Inferior parietal cortex (tissue), 1 donor: ENCODE results near the gene SLC26A11.

Source experiments
- DNase-seq: peaks from one replicate; pipeline ENCODE4 v3.0.0-alpha.2; 2016; ENCODE audit errors: extremely low spot score

SLC26A11 gene

DNA sequence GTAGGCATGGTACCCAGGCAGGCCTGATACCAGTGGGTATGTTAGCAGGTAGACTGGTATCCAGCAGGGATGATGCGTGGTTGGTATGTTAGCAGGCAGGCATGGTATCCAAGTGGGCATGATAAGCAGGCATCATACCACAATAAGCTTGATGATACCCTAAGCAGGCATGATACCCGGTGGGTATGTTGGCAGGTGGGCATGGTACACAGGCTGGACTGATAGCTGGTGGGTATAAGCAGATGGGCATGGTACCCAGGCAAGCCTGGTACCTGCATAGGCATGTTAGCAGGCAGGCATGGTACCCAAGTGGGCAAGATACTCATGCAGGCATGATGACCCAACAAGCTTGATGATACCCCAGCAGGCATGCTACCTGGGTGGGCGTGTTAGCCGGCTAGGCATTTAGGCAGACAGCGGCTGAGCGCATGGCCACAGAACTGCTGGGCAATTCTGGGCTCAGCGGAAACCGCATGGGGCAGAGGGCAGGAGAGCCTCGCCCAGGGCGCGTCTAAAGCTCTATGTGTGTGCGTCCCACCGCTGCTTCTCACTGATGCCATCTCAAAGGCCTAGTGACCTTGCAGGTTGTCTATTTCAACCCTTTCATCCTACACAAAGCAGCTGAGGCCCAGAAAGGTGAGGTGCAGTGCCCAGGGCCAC, 2.4 kb upstream of the SLC26A11 start:
- no peak for DNase-seq

DNA sequence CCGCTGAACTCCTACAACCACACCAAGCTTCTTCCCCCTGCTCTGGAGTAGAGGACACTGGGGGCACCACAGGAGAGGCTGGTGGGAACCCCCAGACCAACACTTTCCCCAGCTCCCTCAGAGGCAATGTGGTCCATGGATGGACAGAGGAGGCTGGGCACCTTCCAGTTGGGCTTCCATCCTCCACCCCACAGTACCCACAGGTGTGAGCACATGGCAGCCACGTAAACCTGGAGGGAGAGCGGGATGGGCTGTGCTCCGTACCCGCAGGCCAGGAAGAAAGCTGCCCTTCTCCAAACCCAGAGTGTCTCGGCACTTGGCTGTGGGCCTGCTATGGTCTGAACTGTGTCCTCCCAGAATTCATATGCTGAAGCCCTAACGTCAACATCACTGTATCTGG, 1.8 kb upstream of the SLC26A11 start:
- DNase-seq: no peak

DNA sequence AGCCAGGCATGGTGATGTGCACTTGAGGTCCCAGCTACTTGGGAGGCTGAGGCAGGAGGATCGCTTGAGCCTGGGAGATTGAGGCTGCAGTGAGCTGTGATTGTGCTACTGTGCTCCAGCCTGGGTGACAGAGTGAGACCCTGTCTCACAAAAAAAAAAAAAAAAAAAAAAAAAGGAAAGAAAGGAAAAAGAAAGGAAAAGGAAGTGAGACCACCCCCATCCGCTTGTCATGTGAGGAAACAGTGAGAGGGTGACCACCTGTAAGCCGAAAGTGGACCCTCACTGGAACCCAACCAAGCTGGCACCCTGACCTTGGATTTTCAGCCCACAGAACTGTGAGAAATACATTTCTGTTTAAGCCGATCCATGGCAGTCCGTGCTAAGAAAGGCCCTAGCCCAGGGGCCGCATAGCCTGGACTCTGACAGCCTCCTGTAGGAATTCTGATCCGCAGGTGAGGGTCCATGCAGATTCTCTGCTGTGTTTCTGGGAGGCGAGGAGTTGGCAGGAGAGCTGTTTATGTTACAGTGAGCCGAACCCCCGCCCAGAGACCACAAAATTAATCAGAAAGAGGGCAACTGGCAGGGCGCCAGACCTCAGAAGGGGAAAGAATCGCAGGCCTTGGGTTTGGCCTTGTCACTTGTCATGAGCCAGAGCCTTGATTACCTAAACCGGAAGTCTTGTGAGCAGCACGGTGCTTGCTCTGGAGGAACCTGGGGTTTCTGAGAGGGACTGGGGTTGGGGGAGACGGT, 1.0 kb upstream of the SLC26A11 start:
- peak; percentile 36 for DNase-seq

DNA sequence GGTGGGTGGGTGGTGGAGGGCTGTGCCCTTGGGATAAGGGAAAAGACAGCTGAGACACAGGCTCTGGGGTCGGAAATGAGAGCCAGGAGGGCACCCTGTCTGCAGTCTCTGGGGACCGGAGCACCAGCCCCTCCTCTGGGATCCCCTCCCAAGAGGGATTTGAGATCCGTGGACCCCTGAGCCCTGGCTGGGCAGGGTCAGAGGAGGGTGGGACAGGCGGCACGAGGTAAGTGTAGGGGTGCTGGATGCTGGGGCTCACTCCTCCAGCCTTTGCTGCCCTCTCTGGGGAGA, 519 bp upstream of the SLC26A11 start:
- DNase-seq: no peak

DNA sequence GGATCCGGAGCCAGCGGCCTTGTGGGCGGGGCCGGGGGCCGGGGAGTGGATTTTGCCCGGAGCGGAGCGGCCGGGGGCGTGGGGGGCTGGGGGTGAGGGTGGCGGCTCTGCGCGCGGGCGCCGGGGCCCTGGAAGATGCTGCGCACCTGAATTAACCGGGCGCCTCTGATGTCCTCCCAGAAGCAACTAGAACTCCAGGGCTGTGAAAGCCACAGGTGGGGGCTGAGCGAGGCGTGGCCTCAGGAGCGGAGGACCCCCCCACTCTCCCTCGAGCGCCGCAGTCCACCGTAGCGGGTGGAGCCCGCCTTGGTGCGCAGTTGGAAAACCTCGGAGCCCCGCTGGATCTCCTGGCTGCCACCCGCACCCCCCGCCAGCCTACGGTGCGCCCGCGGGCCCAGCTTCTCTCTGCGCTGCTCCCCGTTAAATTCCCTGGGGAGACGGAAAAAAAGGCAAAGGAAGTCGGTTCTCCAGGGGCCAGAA, 549 bp downstream of the SLC26A11 start:
- peak; percentile 15 for DNase-seq

DNA sequence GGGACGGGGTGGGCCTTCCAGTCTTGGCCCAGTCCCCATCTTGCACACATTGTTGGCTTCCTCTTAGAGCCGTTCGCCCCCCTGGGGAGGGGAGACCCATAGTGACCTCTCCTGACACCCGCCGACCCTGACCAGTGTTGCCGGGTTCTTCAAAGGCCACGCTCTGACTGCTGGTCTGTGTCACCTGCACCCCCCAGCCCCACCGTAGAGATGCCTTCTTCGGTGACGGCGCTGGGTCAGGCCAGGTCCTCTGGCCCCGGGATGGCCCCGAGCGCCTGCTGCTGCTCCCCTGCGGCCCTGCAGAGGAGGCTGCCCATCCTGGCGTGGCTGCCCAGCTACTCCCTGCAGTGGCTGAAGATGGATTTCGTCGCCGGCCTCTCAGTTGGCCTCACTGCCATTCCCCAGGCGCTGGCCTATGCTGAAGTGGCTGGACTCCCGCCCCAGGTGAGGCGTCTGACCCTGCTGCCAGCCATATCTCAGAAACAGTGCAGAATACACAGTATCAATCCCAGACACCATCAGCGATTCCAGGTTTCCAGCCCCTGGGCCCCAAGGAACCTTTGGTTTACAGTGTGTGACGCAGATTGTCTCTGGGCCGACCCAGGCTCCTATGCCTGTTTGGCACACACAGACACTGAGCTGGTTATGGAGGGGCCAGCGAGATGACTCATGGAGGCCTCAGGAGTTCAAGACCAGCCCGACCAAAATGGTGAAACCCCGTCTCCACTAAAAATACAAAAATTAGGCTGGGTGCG, 1.3 kb downstream of the SLC26A11 start:
- no peak for DNase-seq

DNA sequence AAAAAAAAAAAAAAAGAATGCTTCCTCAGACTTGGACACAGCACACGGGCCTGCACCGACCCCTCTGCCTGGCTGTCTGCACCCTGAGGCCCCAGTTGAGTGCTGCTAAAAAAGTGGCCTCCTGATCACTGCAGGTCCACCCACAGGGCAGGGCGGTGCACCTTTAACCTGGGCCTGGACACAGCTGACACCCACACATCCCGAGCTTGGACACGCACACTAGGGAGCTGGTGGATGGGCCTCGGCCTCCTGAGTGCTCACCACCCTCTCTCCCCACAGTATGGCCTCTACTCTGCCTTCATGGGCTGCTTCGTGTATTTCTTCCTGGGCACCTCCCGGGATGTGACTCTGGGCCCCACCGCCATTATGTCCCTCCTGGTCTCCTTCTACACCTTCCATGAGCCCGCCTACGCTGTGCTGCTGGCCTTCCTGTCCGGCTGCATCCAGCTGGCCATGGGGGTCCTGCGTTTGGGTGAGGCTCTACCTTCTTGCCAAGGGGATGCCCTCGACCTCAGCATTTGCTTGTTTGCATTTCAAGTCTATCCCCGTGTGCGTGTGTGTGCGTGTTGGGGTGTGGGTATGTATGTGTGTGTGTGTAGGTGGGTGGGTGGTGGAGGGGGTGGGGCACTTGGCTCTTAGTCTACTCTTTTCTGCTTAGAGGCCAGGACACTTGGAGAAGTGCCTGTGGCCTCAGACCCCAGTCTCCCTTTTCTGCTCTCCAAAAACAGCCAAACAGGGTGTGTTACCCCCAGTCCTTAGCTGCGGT, 2.3 kb downstream of the SLC26A11 start:
- DNase-seq: no peak

DNA sequence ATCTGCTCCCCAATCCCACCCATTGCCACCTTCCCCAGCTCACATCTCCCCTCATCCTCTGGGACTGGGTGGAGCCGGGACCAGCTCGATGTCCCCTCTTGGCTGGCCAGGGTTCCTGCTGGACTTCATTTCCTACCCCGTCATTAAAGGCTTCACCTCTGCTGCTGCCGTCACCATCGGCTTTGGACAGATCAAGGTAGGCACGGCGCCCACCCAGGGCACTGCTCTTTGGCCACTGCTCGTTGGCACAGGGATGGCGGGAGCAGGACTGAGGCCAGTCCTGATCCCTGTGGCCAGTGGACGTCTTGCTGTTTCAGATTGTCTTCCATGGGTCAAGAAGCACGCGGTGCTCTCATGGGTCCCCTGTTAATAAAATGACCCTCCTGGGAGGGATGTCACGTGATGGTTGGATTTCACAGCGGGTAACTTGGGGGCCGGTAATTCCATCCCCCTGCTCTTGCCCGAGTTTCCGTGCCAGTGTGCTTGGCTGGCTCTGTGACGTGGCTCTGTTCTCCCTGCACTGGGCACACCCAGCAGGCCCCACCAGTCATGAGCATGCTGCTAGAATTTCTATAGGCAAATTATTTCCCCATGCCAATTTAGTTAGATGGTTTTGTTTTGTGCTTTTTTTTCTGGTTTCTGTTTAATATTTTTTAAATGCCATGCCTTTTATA, 3.1 kb downstream of the SLC26A11 start:
- no peak for DNase-seq

DNA sequence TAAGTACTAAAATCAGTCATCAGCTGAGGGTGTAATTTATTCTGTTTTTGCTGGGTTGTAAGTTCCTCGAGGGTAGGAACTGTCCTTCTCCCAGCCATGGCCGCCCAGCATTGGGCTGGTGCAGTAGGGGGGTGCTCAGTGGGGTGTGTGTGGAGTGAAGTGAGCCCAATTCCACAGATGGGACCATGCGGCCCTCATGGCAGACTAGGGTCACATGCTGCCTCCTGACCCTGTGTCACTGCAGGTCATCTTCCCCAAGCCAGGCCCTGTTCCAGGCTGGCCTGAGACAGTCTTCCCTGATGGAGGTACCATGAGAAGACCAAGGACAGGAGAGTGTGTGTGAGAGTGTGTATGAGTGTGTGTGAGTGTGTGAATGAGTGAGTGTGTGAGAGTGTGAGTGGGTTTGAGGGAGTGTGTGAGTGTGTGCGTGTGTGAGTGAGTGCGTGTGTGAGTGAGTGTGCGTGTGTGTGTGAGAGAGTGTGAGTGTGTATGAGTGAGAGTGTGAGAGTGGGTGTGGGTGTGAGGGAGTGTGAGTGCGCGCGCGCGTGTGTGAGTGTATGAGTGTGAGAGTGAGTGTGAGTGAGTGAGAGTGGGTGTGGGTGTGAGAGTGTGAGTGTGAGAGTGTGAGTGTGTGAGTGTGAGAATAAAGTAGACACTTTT, 3.7 kb downstream of the SLC26A11 start:
- no peak for DNase-seq

DNA sequence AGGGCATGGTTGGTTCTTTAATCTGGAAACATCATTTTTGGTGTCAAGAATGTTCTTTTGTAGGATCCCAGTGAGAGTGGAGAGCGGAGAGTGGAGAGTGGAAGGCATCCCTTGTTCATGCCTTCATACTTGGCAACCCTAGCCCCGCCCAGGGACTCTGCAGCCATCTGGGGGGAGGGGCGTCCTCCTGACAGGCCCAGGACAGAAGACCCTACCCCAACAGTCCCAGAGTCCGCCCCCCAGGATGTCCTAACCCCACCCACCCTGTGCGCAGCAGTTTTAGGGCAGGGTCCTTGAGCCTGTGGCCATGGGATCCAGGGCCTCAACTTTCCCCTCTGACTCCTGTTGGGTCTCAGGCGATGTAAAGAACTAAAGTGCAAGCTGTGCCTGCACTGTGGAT, 4.5 kb downstream of the SLC26A11 start:
- no peak for DNase-seq

DNA sequence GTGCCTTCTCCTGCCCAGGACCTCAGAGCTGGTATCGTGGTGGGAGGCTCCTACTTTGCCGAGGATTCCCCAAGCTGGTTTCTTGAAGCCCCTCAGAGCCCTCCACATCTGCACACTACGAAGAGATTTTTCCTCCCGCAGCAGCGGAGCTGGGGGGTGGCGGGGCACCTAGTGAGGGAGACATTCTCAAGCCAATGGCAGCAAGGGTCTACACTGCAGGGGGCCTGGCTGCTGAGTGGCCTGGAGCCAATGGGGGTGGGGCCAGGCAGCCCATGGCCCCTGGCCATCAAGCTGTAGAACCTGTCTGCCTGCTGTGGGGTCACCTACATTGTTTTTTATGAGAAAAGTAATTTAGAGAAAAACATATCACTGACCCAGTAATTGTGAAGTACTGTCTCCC, 5.0 kb downstream of the SLC26A11 start:
- no peak for DNase-seq

DNA sequence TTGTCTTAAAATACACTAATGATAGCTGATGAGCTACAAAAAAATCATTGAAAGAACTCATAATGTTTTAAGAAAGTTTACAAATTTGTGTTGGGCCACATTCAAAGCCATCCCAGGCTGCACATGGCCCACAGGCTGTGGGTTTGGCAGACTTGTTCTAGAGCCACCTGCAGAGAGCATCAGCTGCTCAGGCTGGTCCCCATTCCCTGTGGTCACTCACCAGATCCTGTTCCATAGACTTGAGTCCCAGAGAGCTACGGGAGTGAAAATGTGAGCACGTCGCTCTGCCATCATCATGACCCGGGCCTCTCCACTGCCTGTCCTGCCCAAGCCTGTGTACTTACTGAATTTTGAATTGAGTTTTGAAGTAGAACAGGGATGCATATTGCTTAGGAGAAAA, 6.9 kb downstream of the SLC26A11 start:
- no peak for DNase-seq

DNA sequence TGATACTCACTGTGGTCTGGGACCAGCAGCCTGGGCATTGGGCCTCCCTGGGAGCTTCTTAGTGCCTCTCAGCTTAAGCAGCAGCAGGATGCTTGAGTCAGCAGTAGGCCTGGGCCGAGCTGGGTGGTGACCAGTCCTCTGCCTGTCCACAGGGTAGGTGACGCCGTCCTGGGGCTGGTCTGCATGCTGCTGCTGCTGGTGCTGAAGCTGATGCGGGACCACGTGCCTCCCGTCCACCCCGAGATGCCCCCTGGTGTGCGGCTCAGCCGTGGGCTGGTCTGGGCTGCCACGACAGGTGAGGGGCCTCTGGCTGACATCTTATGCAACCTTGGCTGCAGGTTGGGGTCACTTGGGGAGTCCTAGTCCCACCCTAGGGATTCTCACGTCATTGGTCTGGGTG, 7.4 kb downstream of the SLC26A11 start:
- no peak for DNase-seq

DNA sequence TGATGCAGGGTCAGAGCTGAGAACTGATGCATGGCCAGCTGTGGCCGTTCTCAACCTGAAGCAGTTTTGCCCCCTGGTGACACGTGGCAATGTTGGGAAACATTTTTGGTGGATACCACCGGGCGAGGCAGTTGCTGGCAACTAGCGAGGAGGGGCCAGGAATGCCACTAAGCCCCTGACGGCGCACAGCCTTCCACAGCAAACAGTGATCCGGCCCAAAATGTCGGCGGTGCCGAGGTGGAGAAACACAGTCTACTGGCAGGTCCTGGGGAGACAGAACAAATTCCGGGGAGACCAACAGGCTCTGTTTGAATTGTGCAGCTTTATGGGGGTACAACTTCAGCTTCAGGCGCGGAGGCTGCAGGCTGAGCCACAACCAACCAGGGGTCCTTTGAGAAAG, 8.2 kb downstream of the SLC26A11 start:
- DNase-seq: no peak

DNA sequence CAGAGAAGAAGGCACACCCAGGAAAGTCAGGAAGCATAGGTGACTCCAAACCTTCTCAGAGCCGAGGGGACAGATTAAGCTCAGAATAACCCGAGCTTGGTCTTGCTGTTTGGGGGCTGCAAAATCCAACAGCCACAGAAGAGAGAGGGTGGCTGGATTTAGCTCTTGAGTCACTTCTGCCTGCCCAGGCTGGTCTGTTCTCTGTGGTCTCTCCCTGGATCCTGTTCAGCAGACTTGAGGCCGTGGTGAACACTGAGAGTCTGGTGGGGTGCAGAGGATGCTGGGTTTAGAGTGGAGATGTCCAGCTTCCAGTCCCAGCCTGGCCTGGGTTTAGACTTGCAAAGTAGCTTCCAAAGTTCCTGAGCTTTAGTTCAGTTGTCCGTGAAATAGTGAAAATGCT, 8.8 kb downstream of the SLC26A11 start:
- no peak for DNase-seq

DNA sequence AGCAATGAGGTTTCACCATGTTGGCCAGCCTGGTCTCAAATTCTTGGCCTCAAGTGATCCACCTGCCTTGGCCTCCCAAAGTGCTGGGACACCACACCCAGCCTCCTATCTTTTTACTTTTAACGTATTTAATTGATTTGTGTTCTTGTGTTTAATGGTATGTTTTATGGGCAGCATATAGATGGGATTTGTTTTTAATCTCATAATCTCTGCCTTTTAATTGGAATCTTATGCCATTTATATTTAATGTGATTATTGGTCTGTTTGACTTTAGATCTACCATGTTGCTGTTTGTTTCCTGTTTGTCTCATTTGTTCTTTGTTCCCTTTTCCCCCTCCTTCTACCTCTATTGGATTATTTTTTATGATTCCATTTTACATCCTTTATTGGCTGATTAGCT, 12.2 kb downstream of the SLC26A11 start:
- no peak for DNase-seq

DNA sequence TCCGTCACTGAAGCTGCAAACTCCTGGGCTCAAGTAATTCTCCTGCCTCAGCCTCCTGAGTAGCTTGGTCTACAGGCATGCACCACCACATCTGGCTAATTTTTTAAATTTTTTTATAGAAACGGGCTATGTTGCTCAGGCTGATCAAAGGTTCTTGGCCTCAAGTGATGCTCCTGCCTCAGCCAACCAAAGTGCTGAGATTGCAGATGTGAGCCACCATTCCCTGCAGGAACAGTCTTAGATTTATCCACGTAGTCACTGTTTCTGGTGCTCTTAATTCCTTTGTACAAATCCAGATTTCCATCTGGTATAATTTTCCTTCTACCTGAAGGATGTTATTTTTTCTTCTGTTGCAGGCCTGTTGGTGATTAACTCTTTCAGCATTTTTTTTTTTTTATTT, 13.0 kb downstream of the SLC26A11 start:
- no peak for DNase-seq

DNA sequence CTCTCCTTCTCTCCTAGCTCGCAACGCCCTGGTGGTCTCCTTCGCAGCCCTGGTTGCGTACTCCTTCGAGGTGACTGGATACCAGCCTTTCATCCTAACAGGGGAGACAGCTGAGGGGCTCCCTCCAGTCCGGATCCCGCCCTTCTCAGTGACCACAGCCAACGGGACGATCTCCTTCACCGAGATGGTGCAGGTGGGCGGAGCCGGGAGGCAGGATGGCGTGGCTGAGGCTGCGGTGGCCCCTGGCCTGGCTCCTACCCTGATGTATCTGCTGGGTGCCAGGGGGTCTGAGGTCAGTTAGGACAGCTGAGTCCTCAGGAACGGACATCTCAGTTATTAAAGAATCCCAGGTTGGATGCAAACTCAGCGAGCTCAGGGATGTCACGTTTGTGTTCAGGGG, 16.7 kb downstream of the SLC26A11 start:
- no peak for DNase-seq

DNA sequence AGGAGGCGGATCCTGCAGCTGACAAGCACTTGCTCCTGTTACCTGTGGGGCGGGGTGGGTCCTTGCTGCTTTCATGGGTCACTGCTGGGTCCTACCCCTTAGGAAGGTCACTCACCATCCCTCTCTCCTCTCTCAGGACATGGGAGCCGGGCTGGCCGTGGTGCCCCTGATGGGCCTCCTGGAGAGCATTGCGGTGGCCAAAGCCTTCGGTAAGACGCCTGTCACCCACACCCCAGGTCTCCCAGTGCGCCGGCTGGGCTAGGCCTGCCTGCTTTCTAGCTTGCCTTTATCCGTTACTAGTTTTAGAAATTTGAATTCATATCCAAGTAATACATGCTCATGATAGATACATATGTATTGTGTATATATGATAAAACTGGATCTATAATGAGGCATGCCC, 17.2 kb downstream of the SLC26A11 start:
- DNase-seq: no peak

DNA sequence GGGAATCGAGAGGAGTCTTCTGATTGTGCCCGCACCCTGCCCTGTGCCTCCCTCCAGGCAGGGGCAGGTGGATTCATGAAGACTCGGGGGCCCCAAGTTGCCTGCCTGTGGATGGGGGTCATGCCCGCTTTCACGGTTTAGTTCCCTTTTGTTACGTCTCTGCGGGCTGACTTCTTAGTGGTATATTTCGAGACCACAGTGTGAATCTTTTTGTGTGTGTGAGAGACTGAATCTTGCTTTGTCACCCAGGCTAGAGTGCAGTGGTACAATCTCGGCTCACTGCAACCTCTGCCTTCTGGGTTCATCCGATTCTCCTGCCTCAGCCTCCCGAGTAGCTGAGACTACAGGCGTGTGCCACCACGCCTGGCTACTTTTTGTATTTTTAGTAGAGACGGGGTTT, 22.3 kb downstream of the SLC26A11 start:
- DNase-seq: no peak
